H1 (cell line): Measurements from ENCODE around the gene MINDY1.

Experiments
- EZH2 ChIP-seq: fragments of 200-600 bp; sonication (generic); IDR thresholded peaks from 2 replicates; pipeline ENCODE4 v1.7.1; 2012; ENCODE audit warnings: low read depth, mild to moderate bottlenecking, moderate library complexity, low read length, inconsistent platforms; ENCODE audit not compliant: severe bottlenecking
- POLR2A ChIP-seq, 2 experiments: IDR thresholded peaks; 1 replicate in 1 of 2; 2 replicates in 1 of 2; pipeline ENCODE4 v1.6.1; 2011; ENCODE audit warnings: low read depth in 2 of 2, low read length in 2 of 2, mild to moderate bottlenecking in 2 of 2; ENCODE audit errors: control extremely low read depth in 1 of 2
- SP1 ChIP-seq: IDR thresholded peaks from 2 replicates; pipeline ENCODE4 v1.6.1; 2011; ENCODE audit warnings: low read depth, low read length
- TAF7 ChIP-seq: optimal IDR thresholded peaks from 2 replicates; pipeline ENCODE3; 2011; ENCODE audit warnings: low read depth, mild to moderate bottlenecking, inconsistent platforms, low read length, moderate library complexity, borderline replicate concordance
- TF ChIP-seq, protein P1 (sequence below): fragments of 300-600 bp; sonication (generic); IDR thresholded peaks from 2 replicates; pipeline ENCODE4 v1.7.1; 2012; ENCODE audit warnings: low read length, moderate library complexity, mild to moderate bottlenecking, inconsistent platforms; ENCODE audit not compliant: insufficient replicate concordance
- TF ChIP-seq, protein P2 (sequence below), 3 experiments: IDR thresholded peaks; 1 replicate in 2 of 3; 2 replicates in 1 of 3; pipeline versions ENCODE4 v1.5.1 to v1.6.1; 2011; ENCODE audit warnings: low read length in 3 of 3, mild to moderate bottlenecking in 3 of 3, inconsistent platforms in 2 of 3, low read depth in 1 of 3, moderate library complexity in 1 of 3; ENCODE audit not compliant: insufficient read depth in 1 of 3; ENCODE audit errors: control extremely low read depth in 1 of 3
- TF ChIP-seq, protein P3 (sequence below): IDR thresholded peaks from 2 replicates; pipeline ENCODE4 v1.6.1; 2011; ENCODE audit warnings: low read length, improper control_type of control experiment
- TF ChIP-seq, protein P4 (sequence below): IDR thresholded peaks from 2 replicates; pipeline ENCODE4 v1.6.1; 2012; ENCODE audit warnings: inconsistent platforms

DNA sequence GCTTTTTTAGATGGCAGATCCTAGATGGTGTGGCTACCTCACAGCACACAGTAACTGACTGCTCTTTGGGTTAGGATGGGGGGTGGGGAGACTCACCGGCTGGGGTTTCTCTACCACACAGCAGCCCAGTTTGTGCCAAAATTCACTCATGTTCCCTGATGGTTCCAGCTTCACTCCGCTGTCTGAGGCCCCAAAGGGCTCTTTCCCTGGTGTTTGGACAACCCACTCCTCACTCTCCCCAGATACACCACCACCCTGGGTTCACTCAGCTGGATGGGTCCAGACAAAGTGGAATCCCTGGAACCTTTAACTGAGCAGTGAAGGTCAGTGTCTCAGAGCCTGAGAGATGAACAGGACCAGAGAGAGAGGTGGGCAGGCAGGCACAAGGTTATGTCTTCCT lies 48.9 kb upstream of the MINDY1 start:
- TF ChIP-seq, protein P1, sequence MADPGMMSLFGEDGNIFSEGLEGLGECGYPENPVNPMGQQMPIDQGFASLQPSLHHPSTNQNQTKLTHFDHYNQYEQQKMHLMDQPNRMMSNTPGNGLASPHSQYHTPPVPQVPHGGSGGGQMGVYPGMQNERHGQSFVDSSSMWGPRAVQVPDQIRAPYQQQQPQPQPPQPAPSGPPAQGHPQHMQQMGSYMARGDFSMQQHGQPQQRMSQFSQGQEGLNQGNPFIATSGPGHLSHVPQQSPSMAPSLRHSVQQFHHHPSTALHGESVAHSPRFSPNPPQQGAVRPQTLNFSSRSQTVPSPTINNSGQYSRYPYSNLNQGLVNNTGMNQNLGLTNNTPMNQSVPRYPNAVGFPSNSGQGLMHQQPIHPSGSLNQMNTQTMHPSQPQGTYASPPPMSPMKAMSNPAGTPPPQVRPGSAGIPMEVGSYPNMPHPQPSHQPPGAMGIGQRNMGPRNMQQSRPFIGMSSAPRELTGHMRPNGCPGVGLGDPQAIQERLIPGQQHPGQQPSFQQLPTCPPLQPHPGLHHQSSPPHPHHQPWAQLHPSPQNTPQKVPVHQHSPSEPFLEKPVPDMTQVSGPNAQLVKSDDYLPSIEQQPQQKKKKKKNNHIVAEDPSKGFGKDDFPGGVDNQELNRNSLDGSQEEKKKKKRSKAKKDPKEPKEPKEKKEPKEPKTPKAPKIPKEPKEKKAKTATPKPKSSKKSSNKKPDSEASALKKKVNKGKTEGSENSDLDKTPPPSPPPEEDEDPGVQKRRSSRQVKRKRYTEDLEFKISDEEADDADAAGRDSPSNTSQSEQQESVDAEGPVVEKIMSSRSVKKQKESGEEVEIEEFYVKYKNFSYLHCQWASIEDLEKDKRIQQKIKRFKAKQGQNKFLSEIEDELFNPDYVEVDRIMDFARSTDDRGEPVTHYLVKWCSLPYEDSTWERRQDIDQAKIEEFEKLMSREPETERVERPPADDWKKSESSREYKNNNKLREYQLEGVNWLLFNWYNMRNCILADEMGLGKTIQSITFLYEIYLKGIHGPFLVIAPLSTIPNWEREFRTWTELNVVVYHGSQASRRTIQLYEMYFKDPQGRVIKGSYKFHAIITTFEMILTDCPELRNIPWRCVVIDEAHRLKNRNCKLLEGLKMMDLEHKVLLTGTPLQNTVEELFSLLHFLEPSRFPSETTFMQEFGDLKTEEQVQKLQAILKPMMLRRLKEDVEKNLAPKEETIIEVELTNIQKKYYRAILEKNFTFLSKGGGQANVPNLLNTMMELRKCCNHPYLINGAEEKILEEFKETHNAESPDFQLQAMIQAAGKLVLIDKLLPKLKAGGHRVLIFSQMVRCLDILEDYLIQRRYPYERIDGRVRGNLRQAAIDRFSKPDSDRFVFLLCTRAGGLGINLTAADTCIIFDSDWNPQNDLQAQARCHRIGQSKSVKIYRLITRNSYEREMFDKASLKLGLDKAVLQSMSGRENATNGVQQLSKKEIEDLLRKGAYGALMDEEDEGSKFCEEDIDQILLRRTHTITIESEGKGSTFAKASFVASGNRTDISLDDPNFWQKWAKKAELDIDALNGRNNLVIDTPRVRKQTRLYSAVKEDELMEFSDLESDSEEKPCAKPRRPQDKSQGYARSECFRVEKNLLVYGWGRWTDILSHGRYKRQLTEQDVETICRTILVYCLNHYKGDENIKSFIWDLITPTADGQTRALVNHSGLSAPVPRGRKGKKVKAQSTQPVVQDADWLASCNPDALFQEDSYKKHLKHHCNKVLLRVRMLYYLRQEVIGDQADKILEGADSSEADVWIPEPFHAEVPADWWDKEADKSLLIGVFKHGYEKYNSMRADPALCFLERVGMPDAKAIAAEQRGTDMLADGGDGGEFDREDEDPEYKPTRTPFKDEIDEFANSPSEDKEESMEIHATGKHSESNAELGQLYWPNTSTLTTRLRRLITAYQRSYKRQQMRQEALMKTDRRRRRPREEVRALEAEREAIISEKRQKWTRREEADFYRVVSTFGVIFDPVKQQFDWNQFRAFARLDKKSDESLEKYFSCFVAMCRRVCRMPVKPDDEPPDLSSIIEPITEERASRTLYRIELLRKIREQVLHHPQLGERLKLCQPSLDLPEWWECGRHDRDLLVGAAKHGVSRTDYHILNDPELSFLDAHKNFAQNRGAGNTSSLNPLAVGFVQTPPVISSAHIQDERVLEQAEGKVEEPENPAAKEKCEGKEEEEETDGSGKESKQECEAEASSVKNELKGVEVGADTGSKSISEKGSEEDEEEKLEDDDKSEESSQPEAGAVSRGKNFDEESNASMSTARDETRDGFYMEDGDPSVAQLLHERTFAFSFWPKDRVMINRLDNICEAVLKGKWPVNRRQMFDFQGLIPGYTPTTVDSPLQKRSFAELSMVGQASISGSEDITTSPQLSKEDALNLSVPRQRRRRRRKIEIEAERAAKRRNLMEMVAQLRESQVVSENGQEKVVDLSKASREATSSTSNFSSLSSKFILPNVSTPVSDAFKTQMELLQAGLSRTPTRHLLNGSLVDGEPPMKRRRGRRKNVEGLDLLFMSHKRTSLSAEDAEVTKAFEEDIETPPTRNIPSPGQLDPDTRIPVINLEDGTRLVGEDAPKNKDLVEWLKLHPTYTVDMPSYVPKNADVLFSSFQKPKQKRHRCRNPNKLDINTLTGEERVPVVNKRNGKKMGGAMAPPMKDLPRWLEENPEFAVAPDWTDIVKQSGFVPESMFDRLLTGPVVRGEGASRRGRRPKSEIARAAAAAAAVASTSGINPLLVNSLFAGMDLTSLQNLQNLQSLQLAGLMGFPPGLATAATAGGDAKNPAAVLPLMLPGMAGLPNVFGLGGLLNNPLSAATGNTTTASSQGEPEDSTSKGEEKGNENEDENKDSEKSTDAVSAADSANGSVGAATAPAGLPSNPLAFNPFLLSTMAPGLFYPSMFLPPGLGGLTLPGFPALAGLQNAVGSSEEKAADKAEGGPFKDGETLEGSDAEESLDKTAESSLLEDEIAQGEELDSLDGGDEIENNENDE, result no peak
- TF ChIP-seq, protein P2, sequence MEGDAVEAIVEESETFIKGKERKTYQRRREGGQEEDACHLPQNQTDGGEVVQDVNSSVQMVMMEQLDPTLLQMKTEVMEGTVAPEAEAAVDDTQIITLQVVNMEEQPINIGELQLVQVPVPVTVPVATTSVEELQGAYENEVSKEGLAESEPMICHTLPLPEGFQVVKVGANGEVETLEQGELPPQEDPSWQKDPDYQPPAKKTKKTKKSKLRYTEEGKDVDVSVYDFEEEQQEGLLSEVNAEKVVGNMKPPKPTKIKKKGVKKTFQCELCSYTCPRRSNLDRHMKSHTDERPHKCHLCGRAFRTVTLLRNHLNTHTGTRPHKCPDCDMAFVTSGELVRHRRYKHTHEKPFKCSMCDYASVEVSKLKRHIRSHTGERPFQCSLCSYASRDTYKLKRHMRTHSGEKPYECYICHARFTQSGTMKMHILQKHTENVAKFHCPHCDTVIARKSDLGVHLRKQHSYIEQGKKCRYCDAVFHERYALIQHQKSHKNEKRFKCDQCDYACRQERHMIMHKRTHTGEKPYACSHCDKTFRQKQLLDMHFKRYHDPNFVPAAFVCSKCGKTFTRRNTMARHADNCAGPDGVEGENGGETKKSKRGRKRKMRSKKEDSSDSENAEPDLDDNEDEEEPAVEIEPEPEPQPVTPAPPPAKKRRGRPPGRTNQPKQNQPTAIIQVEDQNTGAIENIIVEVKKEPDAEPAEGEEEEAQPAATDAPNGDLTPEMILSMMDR (IDR thresholded peaks at IDR 0.05; ENCODE audit: control extremely low read depth in 1 of 3, insufficient read depth in 1 of 3, low read depth in 1 of 3, low read length in 3 of 3), result no peak
- TF ChIP-seq, protein P3, sequence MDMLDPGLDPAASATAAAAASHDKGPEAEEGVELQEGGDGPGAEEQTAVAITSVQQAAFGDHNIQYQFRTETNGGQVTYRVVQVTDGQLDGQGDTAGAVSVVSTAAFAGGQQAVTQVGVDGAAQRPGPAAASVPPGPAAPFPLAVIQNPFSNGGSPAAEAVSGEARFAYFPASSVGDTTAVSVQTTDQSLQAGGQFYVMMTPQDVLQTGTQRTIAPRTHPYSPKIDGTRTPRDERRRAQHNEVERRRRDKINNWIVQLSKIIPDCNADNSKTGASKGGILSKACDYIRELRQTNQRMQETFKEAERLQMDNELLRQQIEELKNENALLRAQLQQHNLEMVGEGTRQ, result no peak
- no peak for TF ChIP-seq SP1
- no peak for TF ChIP-seq POLR2A (IDR thresholded peaks at IDR 0.05; ENCODE audit: control extremely low read depth in 1 of 2, low read depth in 2 of 2, low read length in 2 of 2)
- TF ChIP-seq TAF7, result no peak
- TF ChIP-seq, protein P4, sequence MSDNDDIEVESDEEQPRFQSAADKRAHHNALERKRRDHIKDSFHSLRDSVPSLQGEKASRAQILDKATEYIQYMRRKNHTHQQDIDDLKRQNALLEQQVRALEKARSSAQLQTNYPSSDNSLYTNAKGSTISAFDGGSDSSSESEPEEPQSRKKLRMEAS, result no peak
- TF ChIP-seq EZH2, result no peak
